Hepatocyte (in vitro differentiated cells): ENCODE results near the gene NDC1.

Source experiments
- CTCF ChIP-seq: fragments of 200-600 bp; sonication (generic); IDR thresholded peaks from 2 replicates; pipeline ENCODE4 v1.5.1; 2016; ENCODE audit warnings: antibody characterized with exemption, mild to moderate bottlenecking; ENCODE audit not compliant: poor library complexity
- EZH2 ChIP-seq: fragments of 200-600 bp; sonication (generic); IDR thresholded peaks from 2 replicates; pipeline ENCODE4 v1.6.1; 2016; ENCODE audit warnings: antibody characterized with exemption, mild to moderate bottlenecking, borderline replicate concordance
- EZH2phosphoT487 ChIP-seq: fragments of 200-600 bp; sonication (generic); IDR thresholded peaks from one replicate; pipeline ENCODE4 v1.6.1; 2018; ENCODE audit warnings: antibody characterized with exemption, mild to moderate bottlenecking, low read depth, moderate library complexity; ENCODE audit not compliant: unreplicated experiment, severe bottlenecking

- no peak for TF ChIP-seq CTCF
- TF ChIP-seq EZH2phosphoT487: no peak
- no peak for TF ChIP-seq EZH2
These were observed 71.8 kb downstream of the NDC1 start for GRCh38 chr1:53766194-53766742.
